ENCODE results near the gene LTBP1.

LTBP1 gene

GRCh38 chr2:33292981-33293595 is 346.3 kb downstream of the LTBP1 start:
- H3K4me3 ChIP-seq (ENCODE audit: low read length) = peak overlapping the region; percentile 63
- no peaks in the 10 kb centered on the region for H3K9me3 ChIP-seq (ENCODE audit: control insufficient read depth, insufficient read depth, low read length)
- peak overlapping the region; percentile 68 for H3K27ac ChIP-seq (ENCODE audit: low read depth, low read length)
- H3K27me3 ChIP-seq (ENCODE audit: control insufficient read depth, low read length) = no peaks in the 10 kb centered on the region
- no peaks in the 10 kb centered on the region for H3K9me2 ChIP-seq (replicated peaks; ENCODE audit: control insufficient read depth, low read length)
- H3K79me2 ChIP-seq (ENCODE audit: control insufficient read depth, low read length) = no peaks in the 10 kb centered on the region
- H3K4me1 ChIP-seq (ENCODE audit: control insufficient read depth, low read length) = peaks cover 45% of the 10 kb centered on the region
- H3K36me3 ChIP-seq (ENCODE audit: control insufficient read depth, low read length) = peaks cover 36% of the 10 kb centered on the region
- H3F3A ChIP-seq (ENCODE audit: control insufficient read depth, insufficient read depth) = 0 out of 2 replicates have a peak, but pooled peaks cover 2% of the 10 kb centered on the region
- H3K4me2 ChIP-seq (ENCODE audit: low read length) = peak overlapping the region; percentile 90
- no peaks in the 10 kb centered on the region for H4K20me1 ChIP-seq (ENCODE audit: control insufficient read depth, insufficient read depth, low read depth, low read length)
- no peak for TF ChIP-seq EZH2phosphoT487 (IDR thresholded peaks at IDR 0.05; ENCODE audit: borderline replicate concordance, low read length)
- TF ChIP-seq, protein P1, sequence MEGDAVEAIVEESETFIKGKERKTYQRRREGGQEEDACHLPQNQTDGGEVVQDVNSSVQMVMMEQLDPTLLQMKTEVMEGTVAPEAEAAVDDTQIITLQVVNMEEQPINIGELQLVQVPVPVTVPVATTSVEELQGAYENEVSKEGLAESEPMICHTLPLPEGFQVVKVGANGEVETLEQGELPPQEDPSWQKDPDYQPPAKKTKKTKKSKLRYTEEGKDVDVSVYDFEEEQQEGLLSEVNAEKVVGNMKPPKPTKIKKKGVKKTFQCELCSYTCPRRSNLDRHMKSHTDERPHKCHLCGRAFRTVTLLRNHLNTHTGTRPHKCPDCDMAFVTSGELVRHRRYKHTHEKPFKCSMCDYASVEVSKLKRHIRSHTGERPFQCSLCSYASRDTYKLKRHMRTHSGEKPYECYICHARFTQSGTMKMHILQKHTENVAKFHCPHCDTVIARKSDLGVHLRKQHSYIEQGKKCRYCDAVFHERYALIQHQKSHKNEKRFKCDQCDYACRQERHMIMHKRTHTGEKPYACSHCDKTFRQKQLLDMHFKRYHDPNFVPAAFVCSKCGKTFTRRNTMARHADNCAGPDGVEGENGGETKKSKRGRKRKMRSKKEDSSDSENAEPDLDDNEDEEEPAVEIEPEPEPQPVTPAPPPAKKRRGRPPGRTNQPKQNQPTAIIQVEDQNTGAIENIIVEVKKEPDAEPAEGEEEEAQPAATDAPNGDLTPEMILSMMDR (IDR thresholded peaks at IDR 0.05; ENCODE audit: low read depth, low read length, poor library complexity, severe bottlenecking) = no peak

DNA sequence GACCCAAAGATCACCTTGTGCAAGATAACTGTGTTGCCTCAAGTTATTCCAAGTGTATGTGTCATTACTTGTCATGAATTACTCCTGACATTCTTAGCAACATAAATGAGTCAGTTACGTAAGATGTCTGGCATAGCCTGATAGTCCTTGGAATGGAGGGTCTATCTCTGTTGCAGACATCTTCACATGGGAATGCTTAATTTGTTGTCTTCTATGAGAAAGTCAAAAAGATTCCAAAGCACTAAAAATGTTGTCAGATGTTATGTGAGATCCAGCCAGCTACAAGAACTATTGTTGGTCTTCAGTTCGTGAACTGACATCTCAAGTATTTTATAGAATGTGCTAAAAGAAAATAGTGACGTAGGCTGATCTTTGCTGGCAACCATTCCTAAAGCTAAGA is 351.5 kb downstream of the LTBP1 start:
- TF ChIP-seq, protein P1 (IDR thresholded peaks at IDR 0.05; ENCODE audit: low read depth, low read length, poor library complexity, severe bottlenecking) = no peak
- no peak for TF ChIP-seq EZH2phosphoT487 (IDR thresholded peaks at IDR 0.05; ENCODE audit: borderline replicate concordance, low read length)
- Histone ChIP-seq H3F3A (ENCODE audit: control insufficient read depth, insufficient read depth) (no peaks in the 10 kb centered on the region), H3K27ac (ENCODE audit: low read depth, low read length) (no peak overlapping the region), H3K9me2 (replicated peaks; ENCODE audit: control insufficient read depth, low read length) (no peaks in the 10 kb centered on the region), H3K4me3 (ENCODE audit: low read length) (no peak overlapping the region), H3K9me3 (ENCODE audit: control insufficient read depth, insufficient read depth, low read length) (no peaks in the 10 kb centered on the region), H3K36me3 (ENCODE audit: control insufficient read depth, low read length) (peaks cover 64% of the 10 kb centered on the region), H3K79me2 (ENCODE audit: control insufficient read depth, low read length) (no peaks in the 10 kb centered on the region), H3K4me1 (ENCODE audit: control insufficient read depth, low read length) (peaks cover 10% of the 10 kb centered on the region), H3K4me2 (ENCODE audit: low read length) (no peak overlapping the region), H4K20me1 (ENCODE audit: control insufficient read depth, insufficient read depth, low read depth, low read length) (no peaks in the 10 kb centered on the region), H3K27me3 (ENCODE audit: control insufficient read depth, low read length) (no peaks in the 10 kb centered on the region)

DNA sequence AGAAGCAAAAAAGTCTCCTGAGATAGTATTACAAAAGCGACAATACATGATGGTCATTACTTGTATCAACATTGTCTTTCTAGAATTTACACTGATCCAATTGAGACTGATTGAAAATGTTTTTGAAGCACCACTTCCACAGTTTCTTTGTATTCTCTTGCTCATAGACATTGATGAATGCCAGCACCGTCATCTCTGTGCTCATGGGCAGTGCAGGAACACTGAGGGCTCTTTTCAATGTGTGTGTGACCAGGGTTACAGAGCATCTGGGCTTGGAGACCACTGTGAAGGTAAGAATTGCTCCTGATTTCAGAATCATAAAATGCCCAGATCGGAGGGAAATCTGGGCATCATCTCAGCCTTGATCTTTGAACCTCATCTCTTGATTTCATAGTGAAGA is 354.6 kb downstream of the LTBP1 start:
- Histone ChIP-seq H3K9me3 (ENCODE audit: control insufficient read depth, insufficient read depth, low read length) (no peaks in the 10 kb centered on the region), H3F3A (ENCODE audit: control insufficient read depth, insufficient read depth) (no peaks in the 10 kb centered on the region), H3K27me3 (ENCODE audit: control insufficient read depth, low read length) (no peaks in the 10 kb centered on the region), H3K4me3 (ENCODE audit: low read length) (no peak overlapping the region), H3K4me1 (ENCODE audit: control insufficient read depth, low read length) (no peaks in the 10 kb centered on the region), H3K79me2 (ENCODE audit: control insufficient read depth, low read length) (no peaks in the 10 kb centered on the region), H3K4me2 (ENCODE audit: low read length) (no peak overlapping the region), H3K36me3 (ENCODE audit: control insufficient read depth, low read length) (peaks cover 67% of the 10 kb centered on the region), H3K27ac (ENCODE audit: low read depth, low read length) (no peak overlapping the region), H4K20me1 (ENCODE audit: control insufficient read depth, insufficient read depth, low read depth, low read length) (no peaks in the 10 kb centered on the region), H3K9me2 (replicated peaks; ENCODE audit: control insufficient read depth, low read length) (no peaks in the 10 kb centered on the region)
- TF ChIP-seq EZH2phosphoT487 (IDR thresholded peaks at IDR 0.05; ENCODE audit: borderline replicate concordance, low read length) = no peak
- TF ChIP-seq, protein P1 (IDR thresholded peaks at IDR 0.05; ENCODE audit: low read depth, low read length, poor library complexity, severe bottlenecking) = no peak

All from DOHH2 (cell line).